Progenitor cell of endocrine pancreas (in vitro differentiated cells): ENCODE data around the gene STAP1. TPM values are rescaled to one million over a fixed set of nuclear protein-coding genes. Genes with fewer than 3 reads are reported as not detected.

Experiments
- DNase-seq: peaks from one replicate; pipeline ENCODE4 v3.0.0; 2021; ENCODE audit warnings: low spot score; ENCODE audit not compliant: unreplicated experiment
- H3K27ac Mint-ChIP-seq: 2 replicates; pipeline ENCODE4 v1.8.0; 2021; ENCODE audit warnings: mild to moderate bottlenecking, moderate library complexity, mixed read lengths
- H3K27me3 Mint-ChIP-seq: 2 replicates; pipeline ENCODE4 v1.8.0; 2021; ENCODE audit warnings: mixed read lengths
- H3K36me3 Mint-ChIP-seq: 2 replicates; pipeline ENCODE4 v1.8.0; 2022; ENCODE audit warnings: mixed read lengths; ENCODE audit not compliant: insufficient read depth
- H3K4me1 Mint-ChIP-seq: 2 replicates; pipeline ENCODE4 v1.8.0; 2021; ENCODE audit warnings: low read depth, mixed read lengths
- H3K4me3 Mint-ChIP-seq: 2 replicates; pipeline ENCODE4 v1.8.0; 2021; ENCODE audit warnings: low read depth, mild to moderate bottlenecking, moderate library complexity, mixed read lengths
- H3K9me3 Mint-ChIP-seq: 2 replicates; pipeline ENCODE4 v1.8.0; 2021; ENCODE audit warnings: low read depth, mixed read lengths
- CTCF ChIP-seq: fragments of 200-600 bp; sonication (generic); IDR thresholded peaks from one replicate; pipeline ENCODE4 v1.5.0; 2021; ENCODE audit warnings: antibody characterized with exemption, mild to moderate bottlenecking; ENCODE audit not compliant: unreplicated experiment
- total RNA-seq: library from RNA; stranded (reverse); gene quantifications from 2 replicates; pipeline ENCODE4 v1.2.1, GENCODE V29; 2021

STAP1 gene
- total RNA-seq, 1 donor from 2014 or later = not detected

GRCh38 chr4:67615119-67615518, 56.6 kb downstream of the STAP1 start:
- Mint-ChIP-seq H3K27me3 (no peaks in the 10 kb centered on the region), H3K4me1 (no peaks in the 10 kb centered on the region), H3K27ac (no peak overlapping the region), H3K36me3 (peaks cover 47% of the 10 kb centered on the region), H3K4me3 (no peak overlapping the region), H3K9me3 (peaks cover 20% of the 10 kb centered on the region)
- TF ChIP-seq CTCF = no peak
- no peak for DNase-seq

GRCh38 chr4:67616478-67616877, 58.0 kb downstream of the STAP1 start:
- peaks cover 20% of the 10 kb centered on the region for H3K9me3 Mint-ChIP-seq
- TF ChIP-seq CTCF = no peak
- no peak overlapping the region for H3K27ac Mint-ChIP-seq
- H3K27me3 Mint-ChIP-seq = no peaks in the 10 kb centered on the region
- H3K4me1 Mint-ChIP-seq = no peaks in the 10 kb centered on the region
- H3K36me3 Mint-ChIP-seq = peaks cover 55% of the 10 kb centered on the region
- no peak overlapping the region for H3K4me3 Mint-ChIP-seq
- DNase-seq = no peak

- Mint-ChIP-seq H3K27me3 (no peaks in the 10 kb centered on the region), H3K4me3 (no peak overlapping the region), H3K4me1 (no peaks in the 10 kb centered on the region), H3K27ac (no peak overlapping the region), H3K36me3 (peaks cover 24% of the 10 kb centered on the region), H3K9me3 (no peaks in the 10 kb centered on the region)
- no peak for TF ChIP-seq CTCF
- DNase-seq = no peak
Measured at GRCh38 chr4:67624939-67625338, 66.4 kb downstream of the STAP1 start.

GRCh38 chr4:67632492-67632891, 74.0 kb downstream of the STAP1 start:
- no peak for DNase-seq
- Mint-ChIP-seq H3K36me3 (peaks cover 22% of the 10 kb centered on the region), H3K27ac (peak overlapping the region; percentile 20), H3K27me3 (no peaks in the 10 kb centered on the region), H3K4me3 (no peak overlapping the region), H3K4me1 (no peaks in the 10 kb centered on the region), H3K9me3 (no peaks in the 10 kb centered on the region)
- no peak for TF ChIP-seq CTCF

GRCh38 chr4:67634741-67635140, 76.2 kb downstream of the STAP1 start:
- no peak for TF ChIP-seq CTCF
- H3K4me3 Mint-ChIP-seq = no peak overlapping the region
- H3K27me3 Mint-ChIP-seq = no peaks in the 10 kb centered on the region
- no peak overlapping the region for H3K27ac Mint-ChIP-seq
- H3K9me3 Mint-ChIP-seq = peaks cover 10% of the 10 kb centered on the region
- H3K4me1 Mint-ChIP-seq = no peaks in the 10 kb centered on the region
- DNase-seq = no peak
- H3K36me3 Mint-ChIP-seq = peaks cover 36% of the 10 kb centered on the region
